Effector CD8-positive, alpha-beta T cell (primary cell): ENCODE data around the gene SDCCAG8.

ENCODE experiments used
- DNase-seq: peaks from one replicate; lab custom pipeline; 2025; lab: John Stamatoyannopoulos, UW

The SDCCAG8 gene

DNA sequence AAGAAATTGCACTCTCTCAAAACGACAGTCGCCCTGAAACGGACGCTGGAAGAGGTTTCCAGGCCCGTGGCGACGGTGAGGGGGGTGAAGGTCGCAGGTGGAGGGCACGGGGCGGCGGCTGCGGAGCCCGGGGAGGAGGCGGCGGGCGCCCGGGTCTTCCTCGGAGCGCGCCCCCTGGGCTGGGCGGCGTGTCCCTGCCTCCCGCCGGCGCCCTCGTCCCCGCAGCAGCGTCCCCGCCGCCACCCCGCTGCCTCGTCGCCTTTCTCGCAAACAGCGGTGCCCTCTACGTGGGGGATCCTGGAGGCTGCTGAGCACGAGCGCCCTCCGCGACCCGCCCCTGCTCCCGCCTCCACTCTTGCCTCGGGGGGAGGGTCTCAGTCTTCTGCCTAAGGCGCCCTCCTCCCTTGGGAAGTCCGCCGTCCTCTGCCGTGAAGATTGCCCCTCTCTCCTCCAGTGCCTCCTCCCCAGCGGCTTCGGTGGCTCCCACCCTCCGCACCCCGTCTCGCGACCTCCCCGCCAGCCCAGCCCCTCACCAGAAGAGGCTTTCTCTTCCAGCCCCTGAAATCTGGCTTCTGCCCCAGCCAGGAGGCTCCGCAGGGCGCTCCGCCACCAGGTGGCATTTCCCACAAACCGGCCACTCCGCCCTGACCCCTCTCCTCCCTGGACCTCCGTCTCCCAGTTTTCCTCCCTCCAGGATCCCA is 227.4 kb downstream of the SDCCAG8 start:
- DNase-seq = no peak

DNA sequence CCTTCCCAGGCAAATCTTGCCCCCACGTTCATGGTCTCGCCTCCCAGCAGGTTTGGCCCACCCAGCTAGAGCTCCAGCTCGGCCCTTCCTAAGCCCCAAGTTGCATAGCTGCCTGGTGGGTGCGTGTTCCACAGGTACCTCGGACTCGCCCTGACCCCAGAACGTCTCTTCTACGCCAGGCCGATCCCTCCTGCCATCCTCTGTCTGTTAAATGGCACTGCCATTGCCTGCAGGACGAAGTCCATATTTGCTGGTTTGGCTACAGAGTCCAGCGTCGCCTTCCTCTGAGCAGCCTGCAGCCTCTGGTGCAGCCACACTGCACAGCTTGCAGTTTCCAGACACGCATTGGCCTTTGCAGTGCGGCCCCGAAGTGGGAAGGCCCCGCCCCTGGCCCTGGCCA is 228.1 kb downstream of the SDCCAG8 start:
- DNase-seq = no peak

DNA sequence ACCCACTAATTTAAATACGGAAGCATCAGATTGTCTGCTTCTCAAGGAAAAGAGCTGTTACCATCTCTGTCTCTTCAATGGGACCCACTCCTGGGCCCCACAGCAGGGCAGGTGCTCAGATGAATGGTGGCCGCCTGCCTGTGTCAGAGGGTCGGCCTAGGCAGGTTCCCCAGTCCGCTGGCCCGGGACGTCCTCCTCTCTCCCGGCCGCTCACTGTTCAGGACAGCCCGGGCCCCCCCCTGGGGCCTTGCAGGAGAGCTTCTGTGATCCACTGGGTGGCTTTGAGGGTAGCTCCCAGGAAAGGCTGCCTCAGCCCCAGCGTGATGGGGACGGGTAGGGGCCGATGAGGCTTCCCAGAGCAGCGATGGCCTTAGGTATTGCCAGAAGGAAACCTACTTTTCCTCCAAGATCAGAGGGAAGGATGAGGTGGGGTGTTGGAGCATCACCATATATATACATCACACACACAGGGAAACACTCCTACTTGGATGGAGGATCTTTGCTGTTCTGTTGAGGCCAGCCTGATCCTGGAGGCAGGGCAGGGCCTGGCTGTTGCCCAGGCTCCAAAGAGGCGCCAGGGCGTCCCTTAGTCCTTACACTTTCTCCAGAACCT is 231.3 kb downstream of the SDCCAG8 start:
- DNase-seq = no peak

DNA sequence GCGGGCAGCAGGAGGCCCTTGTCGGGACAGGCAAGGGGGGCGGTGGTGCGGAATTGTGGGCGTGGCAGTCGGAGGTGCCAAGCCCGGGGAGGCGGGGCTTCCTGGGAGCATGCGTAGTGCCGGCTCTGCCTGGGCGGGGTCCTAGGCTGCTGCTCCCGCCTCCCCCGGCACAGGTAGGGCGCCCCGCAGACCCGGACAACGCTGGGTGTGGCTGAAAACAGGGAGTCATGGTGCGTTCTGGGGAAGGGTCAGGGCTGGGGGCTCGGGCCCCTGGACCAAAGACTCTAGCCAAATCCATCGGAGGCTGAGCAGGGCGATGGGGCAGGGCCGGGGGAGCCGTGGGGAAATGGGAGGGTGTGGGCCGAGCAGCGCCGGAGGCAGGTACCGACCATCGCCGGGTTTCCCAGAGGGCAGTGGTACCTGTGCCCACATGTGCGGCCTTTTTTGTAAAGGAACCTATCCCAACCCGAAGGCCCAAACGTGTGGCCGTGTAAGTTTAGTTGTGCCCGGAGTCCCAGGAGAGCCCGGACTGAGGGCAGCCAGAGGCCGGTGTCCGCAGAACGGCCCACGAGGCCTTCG is 231.9 kb downstream of the SDCCAG8 start:
- DNase-seq = no peak

DNA sequence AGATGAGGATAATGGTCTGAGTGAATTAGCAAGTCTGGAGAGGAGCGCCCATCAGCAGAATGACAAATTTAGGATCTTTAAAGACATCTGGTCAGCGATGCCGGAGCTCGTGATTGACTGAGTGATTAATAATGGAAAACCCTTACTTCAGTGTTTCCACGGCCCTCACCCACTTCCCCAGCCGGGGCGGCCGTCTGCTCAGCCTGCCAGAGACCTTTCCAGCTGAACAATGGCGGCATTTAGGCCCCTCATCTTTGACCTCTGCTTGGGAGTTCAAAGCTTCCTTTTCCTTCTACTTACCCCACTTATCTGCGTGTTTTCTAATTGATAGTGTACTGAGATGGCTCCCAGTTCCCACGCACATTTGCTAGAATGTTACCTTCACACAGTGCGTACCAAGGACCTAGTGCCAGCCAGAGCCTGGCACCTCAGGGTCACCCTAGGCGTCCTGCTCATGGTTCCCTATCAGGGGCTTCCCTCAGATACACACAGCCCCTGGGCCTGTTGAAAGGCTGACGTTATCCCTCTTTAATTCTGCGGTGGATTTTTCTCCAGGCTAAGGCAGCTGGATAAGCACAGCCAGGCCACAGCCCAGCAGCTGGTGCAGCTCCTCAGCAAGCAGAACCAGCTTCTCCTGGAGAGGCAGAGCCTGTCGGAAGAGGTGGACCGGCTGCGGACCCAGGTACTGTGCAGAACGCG is 232.8 kb downstream of the SDCCAG8 start:
- DNase-seq = no peak

DNA sequence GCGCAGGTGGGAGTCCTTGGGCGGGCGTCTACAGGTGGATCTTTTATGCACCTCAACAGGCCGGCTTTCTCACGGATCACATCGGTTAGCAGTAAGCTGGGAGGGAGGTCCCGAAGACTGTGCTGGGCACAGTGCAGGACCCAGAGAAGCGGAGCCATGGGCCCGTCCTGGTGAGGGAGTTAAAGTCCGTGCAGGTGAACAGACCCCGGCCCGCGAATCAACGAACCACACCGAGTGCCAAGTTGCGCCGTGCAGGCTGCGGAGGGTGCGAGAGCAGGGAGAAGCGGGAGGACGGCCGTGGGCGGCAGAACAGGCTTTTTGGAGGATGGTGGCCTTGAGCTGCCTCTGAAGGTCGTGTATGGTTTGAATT is 233.3 kb downstream of the SDCCAG8 start:
- DNase-seq = no peak

DNA sequence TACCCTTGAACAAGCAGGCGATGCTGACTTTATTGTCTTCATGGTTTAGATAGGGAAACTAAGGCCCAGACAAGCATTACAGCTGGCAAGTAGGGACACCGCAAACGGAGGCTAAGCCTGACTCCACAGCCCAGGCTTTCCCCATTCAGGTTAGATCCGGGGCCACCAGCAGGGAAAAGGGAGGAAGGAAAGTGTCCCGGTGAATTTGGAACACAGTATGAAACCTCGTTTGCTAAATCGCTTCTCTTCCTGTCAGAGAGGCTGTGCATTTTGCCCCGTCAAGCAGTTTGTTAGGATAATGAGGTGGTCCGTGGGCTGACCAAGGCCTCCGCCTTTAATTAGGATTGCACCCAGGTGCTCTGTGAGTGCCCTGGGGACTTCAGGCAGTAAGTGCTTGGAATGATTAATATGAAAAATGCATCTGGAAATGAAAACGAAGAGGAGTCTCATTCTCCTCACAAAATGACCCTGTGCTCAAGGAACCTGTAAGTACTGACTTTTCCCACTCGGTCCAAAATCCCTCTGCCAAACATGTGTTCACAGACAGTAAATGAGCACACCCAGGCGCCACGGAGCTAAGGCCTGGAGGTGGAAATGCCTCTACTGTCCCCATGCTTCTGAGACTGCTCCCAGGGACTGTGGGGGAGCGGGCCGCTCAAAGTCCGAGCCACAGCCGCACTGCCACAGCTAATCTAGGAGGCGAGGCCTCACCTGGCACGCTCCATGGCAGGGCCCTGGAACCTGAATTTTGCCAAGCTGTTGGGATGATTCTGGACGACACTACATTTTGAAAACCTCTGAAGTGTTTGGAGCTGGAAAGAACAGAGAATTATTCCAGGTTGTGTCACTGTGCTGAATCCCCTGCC is 234.1 kb downstream of the SDCCAG8 start:
- no peak for DNase-seq

DNA sequence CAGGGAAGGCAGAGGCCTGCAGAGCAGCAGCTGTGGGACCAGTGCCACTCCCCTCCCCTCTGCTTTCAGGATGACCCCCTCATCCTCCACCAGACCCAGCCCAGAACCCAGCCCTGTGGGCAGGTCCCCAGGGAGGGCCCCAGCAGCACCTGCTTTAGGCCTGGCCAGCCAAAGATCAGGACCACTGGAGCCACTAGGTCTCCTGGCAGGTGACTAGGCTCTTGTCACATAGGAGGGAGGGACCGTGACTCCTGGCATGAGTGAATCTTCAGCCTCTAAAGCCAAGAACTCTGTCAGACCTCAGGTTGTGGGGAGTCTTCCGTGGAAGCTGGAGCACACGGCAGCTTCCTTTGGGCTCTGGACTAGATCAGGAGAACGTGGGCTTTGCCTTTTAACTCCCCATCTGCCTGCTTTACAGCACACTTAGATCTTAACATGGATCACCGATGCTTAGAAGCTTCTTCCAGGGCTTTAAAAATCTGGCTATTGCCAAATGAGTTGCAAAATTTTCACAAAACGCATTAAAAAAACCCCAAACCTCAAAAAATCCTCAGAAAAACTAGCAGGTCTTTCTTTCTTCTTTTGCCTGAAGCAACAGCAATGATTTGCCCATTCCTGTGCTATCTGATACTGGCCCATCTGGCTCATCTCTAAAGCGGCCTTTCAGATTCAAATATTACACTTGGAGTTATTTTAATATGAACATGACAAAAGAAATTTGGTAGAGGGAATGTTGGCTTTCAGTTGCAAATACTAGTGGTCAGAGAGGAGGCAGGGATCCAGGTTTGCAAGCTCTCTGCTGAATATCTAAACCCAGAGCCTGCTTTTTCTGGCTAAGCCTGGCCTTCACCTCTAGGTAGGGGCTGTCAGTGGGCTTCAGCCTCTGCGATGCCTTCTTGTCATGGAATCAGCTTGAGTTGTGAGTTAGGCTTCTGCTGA is 235.2 kb downstream of the SDCCAG8 start:
- DNase-seq = no peak

DNA sequence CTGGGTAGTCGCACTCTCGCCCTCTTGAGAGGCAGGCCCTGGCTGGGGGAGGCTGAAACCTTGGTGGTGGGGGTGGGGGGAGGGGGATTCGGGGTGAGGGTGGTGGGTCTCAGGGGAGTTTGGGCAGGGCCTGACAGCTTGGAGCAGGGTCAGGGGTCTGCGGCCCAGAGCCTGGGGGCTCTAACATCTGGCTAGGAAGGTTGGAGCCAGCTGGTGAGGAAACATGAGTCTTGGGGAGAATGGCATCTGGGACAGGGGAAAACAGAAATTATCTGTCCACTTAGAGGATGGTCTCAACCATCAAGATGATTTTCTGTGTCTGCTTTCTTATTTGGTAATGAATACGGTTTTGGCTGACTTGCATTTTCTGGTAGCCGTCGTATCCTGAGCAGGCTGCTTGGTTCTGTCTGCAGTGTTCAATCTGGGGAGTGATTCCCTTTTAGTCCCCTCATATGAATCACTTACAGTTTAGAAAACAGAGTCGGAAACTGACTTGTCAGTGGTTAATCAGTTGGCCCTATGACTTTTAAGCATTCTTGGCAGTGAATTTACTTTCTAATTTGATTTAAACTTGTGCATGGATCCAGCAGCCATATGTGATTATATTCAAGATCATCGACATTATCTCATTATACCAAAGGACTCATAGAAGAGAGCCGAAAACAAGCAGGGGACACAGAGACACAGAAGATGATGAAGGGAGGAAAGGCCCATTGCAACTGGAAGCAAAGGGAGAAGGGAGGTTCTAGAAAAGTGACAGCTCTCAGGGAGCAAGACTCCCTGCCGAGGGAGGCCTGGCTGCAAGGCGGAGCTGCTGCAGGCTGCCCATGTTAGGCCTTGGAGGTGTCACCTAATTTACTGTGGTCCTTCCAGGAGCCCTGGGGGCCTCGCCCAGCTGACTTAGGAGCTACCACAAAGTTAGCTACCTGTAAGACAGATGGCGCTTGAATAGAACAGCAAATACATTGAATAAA is 237.6 kb downstream of the SDCCAG8 start:
- DNase-seq = no peak

DNA sequence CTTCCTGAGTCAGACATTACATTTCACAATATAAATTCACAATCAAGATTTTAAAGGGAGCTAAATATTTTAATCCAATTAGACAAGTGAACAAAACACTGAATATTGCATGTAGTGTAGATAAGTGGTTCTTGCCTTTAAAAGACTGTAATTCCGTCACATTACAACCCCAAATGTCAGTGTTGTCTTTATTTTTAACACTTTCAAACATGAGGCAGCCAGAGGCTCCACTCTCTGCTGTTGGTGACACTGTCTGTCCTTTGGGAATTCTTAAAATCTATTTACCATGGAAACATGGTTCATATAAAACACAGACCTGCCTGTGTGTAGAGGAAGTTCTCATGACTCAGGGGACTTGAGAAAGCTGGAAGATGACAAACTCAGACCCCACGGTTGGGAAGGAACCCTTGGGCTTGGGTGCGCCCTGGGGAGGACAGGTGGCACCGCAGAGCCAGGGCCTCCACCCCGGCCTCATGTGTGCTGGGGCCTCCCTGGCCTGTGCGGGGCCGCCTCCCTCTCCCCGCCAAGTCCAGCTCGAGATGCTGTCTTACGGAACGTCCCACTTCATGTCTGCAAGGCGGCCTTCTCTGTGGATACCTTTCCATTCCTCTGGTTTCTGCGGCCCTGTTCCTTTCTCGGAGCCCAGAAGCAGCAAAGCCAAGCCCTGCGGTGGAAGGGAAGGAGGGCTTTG is 239.0 kb downstream of the SDCCAG8 start:
- DNase-seq = no peak

DNA sequence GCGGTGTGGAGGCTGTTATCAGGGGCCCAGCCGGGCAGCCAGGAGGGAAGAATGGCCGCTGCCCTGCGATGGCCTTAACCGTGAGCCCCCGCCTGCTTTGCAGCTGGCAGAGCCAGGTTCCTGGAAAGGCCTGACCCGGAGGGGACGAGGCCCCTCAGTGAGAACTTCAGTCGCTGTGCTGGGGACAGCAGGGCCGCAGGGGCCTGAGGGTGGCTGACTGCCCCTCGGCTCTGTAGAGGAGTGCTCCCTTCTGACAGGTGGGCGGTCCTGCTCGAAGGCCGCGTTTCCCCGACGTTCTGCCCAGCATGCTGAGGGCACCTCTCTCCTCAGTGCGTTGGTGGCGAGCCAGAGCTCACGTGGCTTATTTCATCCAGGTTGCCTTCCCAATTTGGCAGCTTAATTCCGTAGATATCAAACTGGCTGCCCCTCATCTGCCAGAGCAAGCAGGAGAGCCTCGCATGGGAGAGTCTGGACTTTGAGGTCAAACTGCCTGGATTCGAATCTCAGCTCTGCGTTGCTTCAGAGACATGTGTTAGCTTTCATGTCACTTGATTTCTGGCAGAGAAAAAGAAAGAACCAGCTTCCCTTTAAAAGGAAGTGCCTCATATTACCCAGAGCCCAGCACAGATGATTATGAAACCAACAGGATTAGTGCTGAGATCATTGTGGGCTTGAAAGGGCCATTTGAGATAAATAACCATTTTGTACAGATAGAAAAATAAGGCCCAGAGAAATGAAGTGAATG is 239.8 kb downstream of the SDCCAG8 start:
- no peak for DNase-seq

DNA sequence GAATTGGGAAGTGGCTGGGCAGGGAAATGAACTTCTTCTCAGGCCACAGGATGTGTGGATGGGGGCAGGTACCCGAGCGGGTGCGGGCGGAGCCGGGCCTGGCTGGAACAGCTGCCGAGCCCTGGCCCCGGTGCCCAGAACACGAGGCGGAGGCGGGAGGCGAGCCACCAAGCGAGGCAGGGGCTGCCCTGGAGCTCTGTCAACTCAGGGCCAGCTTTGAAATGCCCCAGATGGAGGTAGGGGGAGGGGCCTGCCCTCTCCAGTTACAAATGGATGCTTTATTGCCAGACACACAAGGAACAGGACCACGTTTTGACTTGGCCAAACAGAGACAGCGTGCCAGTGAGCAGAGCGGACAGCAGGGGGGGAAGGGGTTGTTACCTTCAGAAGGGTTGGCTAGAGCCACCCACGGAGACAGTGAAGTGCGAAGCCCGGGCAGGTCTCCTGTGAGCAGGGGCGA is 240.4 kb downstream of the SDCCAG8 start:
- no peak for DNase-seq

DNA sequence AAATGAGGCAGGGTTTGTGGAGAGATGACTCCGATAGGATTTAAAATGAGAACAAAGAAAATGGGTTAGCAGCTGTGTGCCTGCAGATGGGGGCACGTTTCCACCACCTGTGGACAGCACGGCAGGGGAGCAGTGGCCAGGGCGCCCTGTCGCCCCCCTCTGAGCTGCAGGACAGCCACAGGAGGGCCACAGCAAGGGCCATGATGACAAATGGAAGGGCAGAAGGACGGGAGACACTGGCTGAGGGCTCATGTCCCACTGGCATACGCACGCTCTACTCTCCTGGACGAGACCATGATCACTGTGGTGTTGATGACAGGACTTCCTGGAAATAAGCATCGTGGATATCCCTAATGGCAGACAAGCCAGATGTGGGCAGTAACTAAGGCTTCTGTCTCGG is 241.0 kb downstream of the SDCCAG8 start:
- no peak for DNase-seq

DNA sequence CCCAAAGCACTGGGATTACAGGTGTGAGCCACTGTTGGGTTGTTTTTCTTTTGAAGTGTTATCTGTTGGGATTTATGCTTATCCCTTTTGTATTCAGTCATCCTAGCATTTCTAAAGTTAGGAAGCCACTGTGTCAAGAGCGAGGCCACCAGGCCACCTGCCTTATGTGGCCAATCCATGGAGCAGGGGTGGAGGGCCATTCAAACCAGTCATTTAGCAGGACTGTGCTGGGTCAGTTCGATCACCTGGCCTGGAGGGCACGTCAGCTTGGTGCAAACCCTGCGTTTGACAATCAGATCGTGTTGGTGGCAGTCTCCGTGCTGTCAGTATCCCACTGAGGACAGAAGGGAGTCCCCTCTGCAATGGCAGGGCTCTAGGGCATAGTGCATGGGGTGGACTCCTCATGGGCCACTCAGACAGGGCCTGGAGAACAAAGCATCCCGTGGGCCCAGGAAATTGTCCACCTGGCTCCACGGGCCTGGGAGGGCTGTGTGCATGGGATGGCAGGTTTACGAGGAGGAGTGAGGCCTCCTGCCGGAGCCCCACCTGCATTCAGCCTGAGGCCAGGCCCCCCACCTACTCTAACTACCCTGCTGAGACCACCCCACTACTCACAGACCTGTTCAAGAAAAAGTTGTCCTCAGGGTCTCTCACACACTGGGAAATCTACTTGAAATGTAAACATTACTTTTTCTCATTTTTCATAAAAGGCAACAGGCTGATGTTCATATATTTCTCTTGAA is 242.3 kb downstream of the SDCCAG8 start:
- DNase-seq = no peak

DNA sequence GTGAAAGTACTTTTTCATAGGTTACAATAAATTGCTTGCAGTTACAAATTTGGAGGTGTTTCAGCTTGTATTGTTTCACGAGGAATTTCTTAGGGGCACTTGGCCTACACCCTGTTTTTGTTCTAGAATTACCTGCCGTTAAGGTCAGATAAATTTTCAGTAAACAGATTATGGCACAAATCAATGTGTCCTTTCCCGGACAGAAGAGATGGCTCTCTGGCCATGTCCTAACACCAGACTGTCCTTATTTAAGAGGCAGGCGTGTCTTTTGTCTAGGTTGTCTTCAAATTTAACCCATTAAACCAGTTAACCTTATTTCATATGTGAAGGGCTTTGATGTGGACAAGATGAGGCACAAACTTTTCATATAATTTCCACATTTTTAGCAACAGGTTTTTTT is 243.4 kb downstream of the SDCCAG8 start:
- DNase-seq = no peak

DNA sequence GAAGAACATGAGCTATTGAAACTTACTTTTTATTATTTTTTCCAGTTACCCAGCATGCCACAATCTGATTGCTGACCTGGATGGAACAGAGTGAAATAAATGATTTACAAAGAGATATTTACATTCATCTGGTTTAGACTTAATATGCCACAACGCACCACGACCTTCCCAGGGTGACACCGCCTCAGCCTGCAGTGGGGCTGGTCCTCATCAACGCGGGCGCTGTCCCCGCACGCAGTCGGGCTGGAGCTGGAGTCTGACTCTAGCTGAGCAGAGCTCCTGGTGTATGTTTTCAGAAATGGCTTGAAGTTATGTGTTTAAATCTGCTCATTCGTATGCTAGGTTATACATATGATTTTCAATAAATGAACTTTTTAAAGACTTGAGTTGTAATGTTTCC is 243.9 kb downstream of the SDCCAG8 start:
- DNase-seq = no peak

DNA sequence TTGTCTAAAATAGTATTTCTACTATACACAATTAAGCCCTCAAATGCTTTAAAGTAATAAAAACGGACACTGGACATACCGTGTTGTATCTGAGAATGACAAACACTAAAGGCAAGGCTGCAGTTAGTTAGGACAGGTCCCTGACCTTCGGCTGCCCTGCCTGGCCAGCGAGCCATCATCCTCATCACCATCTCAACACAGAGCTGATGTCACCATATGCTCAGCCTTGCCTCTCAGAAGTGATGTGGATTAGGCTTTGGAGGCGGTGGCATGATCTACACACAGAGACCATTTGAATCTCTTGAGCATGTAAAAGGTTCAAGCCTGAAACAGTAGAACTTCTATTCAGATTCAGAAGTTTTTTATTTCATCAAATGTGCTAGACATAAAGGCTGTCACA is 244.7 kb downstream of the SDCCAG8 start:
- no peak for DNase-seq

DNA sequence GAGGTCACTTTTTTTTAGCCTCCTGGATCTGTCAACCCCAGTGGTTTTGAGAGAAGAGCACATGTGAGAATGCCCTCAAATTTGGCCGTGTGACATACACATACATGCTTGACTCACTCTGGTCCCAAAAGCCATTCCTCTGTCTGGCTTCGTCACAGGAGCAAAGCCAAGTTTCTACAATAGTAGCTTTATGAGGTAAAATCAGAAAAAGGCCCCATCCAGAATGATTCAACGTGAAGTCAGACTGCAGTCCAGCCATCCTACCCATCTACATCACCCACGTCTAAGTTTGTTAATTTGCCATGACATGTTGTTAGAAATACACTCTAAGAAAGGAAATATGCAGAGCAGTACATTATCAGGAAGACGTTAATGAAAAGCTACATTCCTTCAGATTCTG is 245.2 kb downstream of the SDCCAG8 start:
- DNase-seq = no peak
